Upper lobe of left lung (tissue), 6 donors: ENCODE data around the gene ZKSCAN4. TPM values are rescaled to one million over a fixed set of nuclear protein-coding genes. Genes with fewer than 3 reads are reported as not detected.

Experiments used
- ATAC-seq, 2 donors: fragments of 200-7000 bp; cut with Tn5 transposase; one replicate each; pipeline ENCODE4 v1.9.1; 2022; ENCODE audit warnings: mild to moderate bottlenecking in 2 of 2, moderate library complexity in 2 of 2; ENCODE audit not compliant: low FRiP score in 2 of 2
- DNase-seq, 2 donors: peaks; one replicate each; pipeline ENCODE4 v3.0.0-alpha.2; 2019 to 2020
- H3K27ac ChIP-seq, 4 donors: fragments of 200-600 bp; sonication (generic); one replicate each; pipeline ENCODE4 v1.5.1; 2016 to 2019
- H3K27me3 ChIP-seq, 4 donors: fragments of 200-600 bp; sonication (generic); one replicate each; pipeline ENCODE4 v1.5.1; 2017 to 2019
- H3K36me3 ChIP-seq, 4 donors: fragments of 200-600 bp; sonication (generic); one replicate each; pipeline ENCODE4 v1.5.1; 2016 to 2019
- H3K4me1 ChIP-seq, 4 donors: fragments of 200-600 bp; sonication (generic); one replicate each; pipeline ENCODE4 v1.5.1; 2018 to 2019
- H3K4me3 ChIP-seq, 4 donors: fragments of 200-600 bp; sonication (generic); one replicate each; pipeline ENCODE4 v1.5.1; 2017 to 2019; ENCODE audit warnings: mild to moderate bottlenecking in 2 of 4, moderate library complexity in 1 of 4
- H3K9me3 ChIP-seq, 4 donors: fragments of 200-600 bp; sonication (generic); one replicate each; pipeline ENCODE4 v1.5.1; 2018 to 2019
- EP300 ChIP-seq, 4 donors: sonication (generic); formaldehyde crosslinking; IDR thresholded peaks; one replicate each; pipeline ENCODE4 v1.5.1; 2017; ENCODE audit warnings: antibody characterized with exemption in 4 of 4, control low read depth in 2 of 4
- POLR2A ChIP-seq, 4 donors: fragments of 450-650 bp; IDR thresholded peaks; one replicate each; pipeline ENCODE4 v1.5.1; 2016 to 2017; ENCODE audit warnings: antibody characterized with exemption in 4 of 4, mild to moderate bottlenecking in 2 of 4
- POLR2AphosphoS5 ChIP-seq, 2 donors: sonication (generic); formaldehyde crosslinking; IDR thresholded peaks; one replicate each; pipeline ENCODE4 v1.5.1; 2017; ENCODE audit warnings: antibody characterized with exemption in 2 of 2
- WGBS, 2 donors: methylation state at CpG; one replicate each; pipeline ENCODE4 v1.1.5; 2017 to 2018; 5-methylcytosine and 5-hydroxymethylcytosine counted together
- total RNA-seq, 6 donors: library from RNA; depleted of rRNA in 4 of 6; stranded (reverse); fragments of >200 nt in 4 of 6; gene quantifications; one replicate each; pipeline versions ENCODE4 v1.1.0 to v1.2.1, GENCODE V29; 2016 to 2021
- TF ChIP-seq, protein P1 (sequence below), 6 experiments: fragments of 450-650 bp in 4 of 6; fragments of 200-600 bp in 2 of 6; sonication (generic) in 2 of 6; IDR thresholded peaks; one replicate each; pipeline ENCODE4 v1.5.1; 2016 to 2019; ENCODE audit warnings: antibody characterized with exemption in 6 of 6
- donor health status: DM: no; HTN: no; CAD: no; lungs with moderate emphysema.
- donor health status: DM: no; HTN: yes; CAD: no; lungs with severe emphysema.

The ZKSCAN4 gene
- total RNA-seq, 6 donors from 2014 or later: 3.0 to 9.4 (median 4.7) TPM

DNA sequence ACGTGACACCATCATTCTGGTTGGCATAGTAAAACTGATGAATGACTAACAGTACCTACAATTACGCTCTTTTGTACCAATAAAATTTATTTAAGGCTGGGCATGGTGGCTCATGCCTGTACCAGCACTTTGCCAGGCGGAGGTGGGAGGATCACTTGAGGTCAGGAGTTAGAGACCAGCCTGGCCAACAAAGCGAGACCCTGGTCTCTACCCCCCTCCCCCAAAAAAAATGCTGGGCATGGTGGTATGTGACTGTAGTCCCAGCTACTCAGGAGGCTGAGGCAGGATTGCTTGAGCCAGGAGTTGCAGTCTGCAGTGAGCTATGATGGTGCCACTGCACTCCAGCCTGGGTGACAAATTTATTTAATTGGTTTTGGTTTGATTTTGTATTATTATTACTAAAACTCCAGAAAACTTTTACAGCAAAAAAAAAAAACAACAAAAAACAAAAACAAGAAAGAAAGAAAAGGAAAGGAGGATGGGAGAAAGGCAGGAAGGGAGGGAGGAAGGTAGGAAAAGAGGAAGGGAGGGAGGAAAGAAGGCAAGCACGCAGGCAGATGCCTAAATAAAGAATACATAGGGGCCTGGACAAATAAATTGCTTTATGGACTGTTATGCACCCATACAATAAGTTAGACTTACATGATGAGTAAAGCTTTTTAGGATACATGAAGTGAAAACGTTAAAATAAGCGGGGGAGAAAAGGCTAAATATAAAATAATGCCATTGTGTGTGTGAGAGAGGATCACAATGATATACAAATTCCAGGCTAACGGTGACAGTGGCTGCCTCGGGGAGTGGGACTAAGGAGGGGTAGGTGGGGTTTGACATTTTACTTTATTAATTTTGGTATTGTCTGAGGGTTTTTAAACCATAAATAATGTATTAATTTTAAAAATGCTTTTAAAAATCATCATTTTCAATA lies 27.7 kb downstream of the ZKSCAN4 start:
- Histone ChIP-seq H3K27me3 (no peaks in the 10 kb centered on the region), H3K9me3 (no peaks in the 10 kb centered on the region), H3K27ac (peak overlapping the region; percentile 49 to 85 (median 78)), H3K4me3 (peak overlapping the region in 3 of 4 donors; percentile 71 to 89 (median 75)), H3K36me3 (peaks cover 12 to 24% (median 15%) of the 10 kb centered on the region in 4 donors), H3K4me1 (peaks cover 5 to 20% (median 9%) of the 10 kb centered on the region in 4 donors)
- 52 to 57% methylated on average over 9 of the region's 9 CpGs for WGBS, 2 donors
- DNase-seq (no peak), ATAC-seq (no peak)
- TF ChIP-seq, protein P1, sequence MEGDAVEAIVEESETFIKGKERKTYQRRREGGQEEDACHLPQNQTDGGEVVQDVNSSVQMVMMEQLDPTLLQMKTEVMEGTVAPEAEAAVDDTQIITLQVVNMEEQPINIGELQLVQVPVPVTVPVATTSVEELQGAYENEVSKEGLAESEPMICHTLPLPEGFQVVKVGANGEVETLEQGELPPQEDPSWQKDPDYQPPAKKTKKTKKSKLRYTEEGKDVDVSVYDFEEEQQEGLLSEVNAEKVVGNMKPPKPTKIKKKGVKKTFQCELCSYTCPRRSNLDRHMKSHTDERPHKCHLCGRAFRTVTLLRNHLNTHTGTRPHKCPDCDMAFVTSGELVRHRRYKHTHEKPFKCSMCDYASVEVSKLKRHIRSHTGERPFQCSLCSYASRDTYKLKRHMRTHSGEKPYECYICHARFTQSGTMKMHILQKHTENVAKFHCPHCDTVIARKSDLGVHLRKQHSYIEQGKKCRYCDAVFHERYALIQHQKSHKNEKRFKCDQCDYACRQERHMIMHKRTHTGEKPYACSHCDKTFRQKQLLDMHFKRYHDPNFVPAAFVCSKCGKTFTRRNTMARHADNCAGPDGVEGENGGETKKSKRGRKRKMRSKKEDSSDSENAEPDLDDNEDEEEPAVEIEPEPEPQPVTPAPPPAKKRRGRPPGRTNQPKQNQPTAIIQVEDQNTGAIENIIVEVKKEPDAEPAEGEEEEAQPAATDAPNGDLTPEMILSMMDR (IDR thresholded peaks at IDR 0.05): no peak
- TF ChIP-seq POLR2AphosphoS5 (IDR thresholded peaks at IDR 0.05) (no peak), EP300 (IDR thresholded peaks at IDR 0.05) (no peak)

DNA sequence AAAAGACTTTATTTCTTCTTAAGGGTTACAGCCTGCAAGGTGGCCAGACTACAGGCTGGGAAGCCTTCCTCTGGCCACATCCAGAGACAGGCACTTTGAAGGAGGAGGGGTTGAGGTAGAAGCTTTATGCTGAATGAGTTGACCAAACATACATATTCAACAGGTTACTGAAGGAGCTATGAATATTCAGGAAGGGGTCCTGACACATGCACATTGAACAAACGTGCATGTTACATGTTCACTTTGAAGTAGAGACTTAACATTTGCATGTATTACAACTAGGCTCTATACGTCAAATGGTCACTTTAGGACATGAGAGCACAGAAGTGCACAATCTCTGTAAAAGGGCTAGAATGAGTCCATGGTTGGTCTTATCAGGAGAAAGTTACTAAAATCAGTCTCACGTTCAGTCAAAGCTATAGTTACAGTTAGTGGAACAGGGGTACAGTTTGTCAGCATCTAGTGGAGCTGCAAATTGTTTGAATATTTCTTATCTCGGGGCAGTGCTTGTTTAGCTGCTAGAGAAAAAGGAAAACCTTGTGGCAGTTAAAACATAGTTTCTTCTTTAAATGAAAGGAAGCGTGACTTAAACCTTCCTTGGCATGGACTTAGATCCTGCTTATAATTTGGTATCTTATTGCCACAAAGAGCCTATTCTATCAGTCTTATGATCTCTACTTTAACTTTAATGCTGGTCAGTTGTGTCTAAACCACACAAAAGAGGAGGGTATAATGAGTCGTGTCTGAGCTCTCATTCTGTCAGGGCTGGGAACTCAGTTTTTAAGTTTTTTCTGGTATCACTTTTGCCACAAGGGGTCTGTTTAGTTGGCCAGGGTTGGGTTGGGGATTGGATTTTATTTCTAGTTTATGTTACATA lies 31.6 kb downstream of the ZKSCAN4 start:
- WGBS, 2 donors: 40 to 41% methylated on average over 6 of the region's 6 CpGs
- Histone ChIP-seq H3K4me3 (no peak overlapping the region), H3K27me3 (no peaks in the 10 kb centered on the region), H3K27ac (no peak overlapping the region), H3K9me3 (no peaks in the 10 kb centered on the region), H3K4me1 (peaks cover 7 to 19% (median 10%) of the 10 kb centered on the region in 4 donors), H3K36me3 (no peaks in the 10 kb centered on the region)
- no peak for TF ChIP-seq EP300 (IDR thresholded peaks at IDR 0.05)
- TF ChIP-seq POLR2A (IDR thresholded peaks at IDR 0.05): no peak
- TF ChIP-seq POLR2AphosphoS5 (IDR thresholded peaks at IDR 0.05): no peak
- TF ChIP-seq, protein P1 (IDR thresholded peaks at IDR 0.05): no peak
- ATAC-seq (no peak), DNase-seq (no peak)

DNA sequence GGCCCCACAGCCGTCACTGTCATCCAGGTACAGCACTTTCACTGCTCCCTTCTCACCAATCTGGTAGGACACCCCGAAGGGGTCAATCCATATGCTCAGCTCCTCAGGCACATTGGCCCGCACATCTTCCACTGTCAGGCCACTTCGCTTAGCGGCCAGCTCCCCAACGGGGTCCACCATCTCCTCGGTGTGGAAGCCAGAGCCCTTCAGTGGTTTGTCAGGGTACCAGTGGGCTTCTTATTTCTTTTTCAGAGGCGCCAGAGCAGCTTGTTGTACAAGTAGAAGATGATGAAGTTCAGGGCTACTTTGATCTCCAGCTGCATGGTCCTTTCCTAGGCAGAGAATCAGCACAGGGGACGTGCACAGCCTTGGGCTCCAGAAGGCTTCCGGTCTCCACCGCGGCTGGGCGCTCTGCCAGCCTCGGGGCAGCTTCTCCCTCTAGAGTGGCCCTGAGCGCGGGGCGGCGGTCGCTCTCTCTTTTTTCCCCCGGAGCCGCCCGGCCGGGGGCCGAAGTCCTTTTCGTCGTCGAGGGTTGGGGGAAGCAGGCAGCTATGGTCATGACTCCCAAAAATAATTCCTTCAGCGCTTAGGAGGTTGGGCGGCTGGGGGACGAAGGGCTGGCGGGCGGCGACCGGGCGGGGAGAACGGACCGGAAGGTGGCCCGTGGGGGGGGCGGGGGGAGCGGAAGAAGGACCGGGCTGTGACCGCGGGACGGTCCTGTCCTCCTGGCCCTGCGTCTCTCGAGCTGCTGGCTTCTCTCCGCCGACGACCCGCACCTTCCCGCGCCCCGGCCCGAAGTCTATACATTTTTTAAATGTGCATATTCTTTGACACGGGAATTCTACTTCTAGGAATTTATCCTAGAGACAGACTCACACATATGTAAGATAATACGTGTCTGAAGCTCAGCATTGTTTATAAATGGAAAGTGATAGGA lies 33.5 kb downstream of the ZKSCAN4 start:
- DNase-seq: peak; percentile 81 to 95
- Histone ChIP-seq H3K9me3 (no peaks in the 10 kb centered on the region), H3K4me1 (peaks cover 7 to 15% (median 8%) of the 10 kb centered on the region in 4 donors), H3K27me3 (peaks cover 0 to 2% (median 0%) of the 10 kb centered on the region in 4 donors), H3K27ac (peak overlapping the region; percentile 72 to 87 (median 82)), H3K36me3 (no peaks in the 10 kb centered on the region), H3K4me3 (peak overlapping the region; percentile 63 to 72 (median 65))
- peak; percentile 75 to 95 for ATAC-seq
- TF ChIP-seq EP300 (IDR thresholded peaks at IDR 0.05) (no peak), POLR2A (IDR thresholded peaks at IDR 0.05) (peak in 1 of 4 donors; percentile 42)
- WGBS, 2 donors: 7 to 10% methylated on average over 19 to 52 of the region's 56 CpGs

DNA sequence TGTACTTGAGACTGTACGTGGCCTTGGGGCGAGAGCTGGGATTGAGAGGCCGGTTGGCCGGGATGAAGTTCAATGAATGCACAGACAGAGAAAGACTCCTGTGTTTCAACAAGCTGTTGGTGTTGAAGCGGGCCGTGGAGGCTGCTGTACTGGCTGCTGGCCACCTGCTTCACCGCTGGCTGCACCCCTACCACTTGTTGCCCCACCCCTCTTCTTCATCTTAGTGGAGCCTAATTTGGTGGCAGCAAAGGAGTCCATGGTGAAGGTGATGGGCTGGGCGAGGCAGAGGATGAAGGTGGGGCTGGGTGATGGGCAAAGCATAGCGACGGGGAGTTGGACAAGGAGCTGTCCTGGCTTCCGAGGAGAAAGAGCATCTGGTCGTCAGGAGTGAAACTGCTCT lies 34.2 kb downstream of the ZKSCAN4 start:
- TF ChIP-seq, protein P1 (IDR thresholded peaks at IDR 0.05): no peak
- TF ChIP-seq POLR2A (IDR thresholded peaks at IDR 0.05): no peak
- no peak for TF ChIP-seq POLR2AphosphoS5 (IDR thresholded peaks at IDR 0.05)
- no peak for TF ChIP-seq EP300 (IDR thresholded peaks at IDR 0.05)

More for the DNA sequence above, 34.2 kb downstream of the ZKSCAN4 start:
- Histone ChIP-seq H3K9me3 (no peaks in the 10 kb centered on the region), H3K4me3 (peak overlapping the region in 2 of 4 donors; percentile 66 to 72), H3K4me1 (peaks cover 7 to 17% (median 10%) of the 10 kb centered on the region in 4 donors), H3K27ac (no peak overlapping the region), H3K36me3 (no peaks in the 10 kb centered on the region), H3K27me3 (peaks cover 0 to 2% (median 0%) of the 10 kb centered on the region in 4 donors)
- DNase-seq (peak in 1 of 2 donors; percentile 34), ATAC-seq (no peak)
- 88 to 89% methylated on average over 12 of the region's 12 CpGs for WGBS, 2 donors
